ENCODE measurements around the gene CACTIN.
"Not testable (repeated sequence)": the region's sequence is repeated elsewhere in the genome, so short reads cannot be mapped to it uniquely, and the experiment has no call there.

Gene CACTIN

GRCh38 chr19:3661284-3662238, 35.0 kb upstream of the CACTIN start:
- no peak for FAIRE-seq

- no peak for FAIRE-seq
Measured at GRCh38 chr19:3660493-3661219, 34.1 kb upstream of the CACTIN start.

- FAIRE-seq, result no peak
Measured at GRCh38 chr19:3659746-3660112, 33.1 kb upstream of the CACTIN start.

- FAIRE-seq, result no peak
Measured at GRCh38 chr19:3658870-3659745, 32.5 kb upstream of the CACTIN start.

GRCh38 chr19:3658004-3658869, 31.6 kb upstream of the CACTIN start:
- FAIRE-seq, result no peak

GRCh38 chr19:3657395-3657769, 30.8 kb upstream of the CACTIN start:
- FAIRE-seq, result no peak

- FAIRE-seq, result no peak
Measured at GRCh38 chr19:3656747-3657394, 30.3 kb upstream of the CACTIN start.

- FAIRE-seq, result no peak
Measured at GRCh38 chr19:3656073-3656746, 29.6 kb upstream of the CACTIN start.

- FAIRE-seq, result no peak
Measured at GRCh38 chr19:3655402-3656072, 28.9 kb upstream of the CACTIN start.

GRCh38 chr19:3653865-3654513, 27.4 kb upstream of the CACTIN start:
- no peak for FAIRE-seq

- FAIRE-seq, result no peak
Measured at GRCh38 chr19:3653081-3653795, 26.6 kb upstream of the CACTIN start.

GRCh38 chr19:3652422-3652821, 25.8 kb upstream of the CACTIN start:
- FAIRE-seq, result no peak

GRCh38 chr19:3651684-3652083, 25.1 kb upstream of the CACTIN start:
- FAIRE-seq, result no peak

- FAIRE-seq, result no peak
Measured at GRCh38 chr19:3649888-3650287, 23.3 kb upstream of the CACTIN start.

GRCh38 chr19:3648037-3648905, 21.7 kb upstream of the CACTIN start:
- FAIRE-seq, result no peak

- FAIRE-seq, result not testable (repeated sequence)
Measured at GRCh38 chr19:3647102-3647501, 20.5 kb upstream of the CACTIN start.

- no peak for FAIRE-seq
Measured at GRCh38 chr19:3646336-3647092, 19.9 kb upstream of the CACTIN start.
